ENCODE data around the gene EFHC1.

- TF ChIP-seq CTCF (conservative IDR thresholded peaks at IDR 0.05; ENCODE audit: low read length), result no peak
- no peak for TF ChIP-seq EZH2phosphoT487 (IDR thresholded peaks at IDR 0.05; ENCODE audit: borderline replicate concordance)
Measured at GRCh38 chr6:52419809-52420667, at the start of gene EFHC1.

Measured in Loucy (cell line).